ENCODE measurements around the gene EFHD2. TPM values are rescaled to one million over a fixed set of nuclear protein-coding genes. Genes with fewer than 3 reads are reported as not detected.

EFHD2 gene
- total RNA-seq, 1 experiment from 2014 or later = 192 TPM

- Histone ChIP-seq H3K4me2 (ENCODE audit: low read length) (no peak overlapping the region), H3K36me3 (ENCODE audit: low read depth, low read length) (peaks cover 18% of the 10 kb centered on the region; the same call in 1 of the 2 replicates), H3K9me3 (ENCODE audit: low read length) (no peaks in the 10 kb centered on the region), H3F3A (ENCODE audit: low read length, unreplicated experiment) (no peaks in the 10 kb centered on the region), H3K4me3 (ENCODE audit: low read length) (no peak overlapping the region), H3K9me2 (replicated peaks; ENCODE audit: low read length) (no peaks in the 10 kb centered on the region), H4K20me1 (ENCODE audit: low read length) (0 out of 2 replicates have a peak, but pooled peaks cover 4% of the 10 kb centered on the region), H3K27ac (ENCODE audit: low read length) (0 out of 2 replicates have a peak overlapping the region, but pooled peaks have one; percentile 9), H3K27me3 (ENCODE audit: low read length) (no peaks in the 10 kb centered on the region), H2AFZ (ENCODE audit: low read length) (no peak overlapping the region), H3K9ac (ENCODE audit: low read length) (no peak overlapping the region), H3K79me2 (ENCODE audit: low read length) (no peaks in the 10 kb centered on the region), H3K4me1 (ENCODE audit: insufficient read depth, low read length) (peaks cover 32% of the 10 kb centered on the region)
- CTCF ChIA-PET = interaction anchor here (1.1 kb wide), 1 partner anchor 107 kb away, joined by 12 read pairs; no protein-coding TSS in a partner anchor
- POLR2A ChIA-PET (ENCODE audit: unreplicated experiment) = no interaction called here
- peak; percentile 30 for ATAC-seq
- peak; percentile 59 for DNase-seq
- no TSS peak for BruUV-seq (replicated peaks)
- TF ChIP-seq CTCF (conservative IDR thresholded peaks at IDR 0.05; ENCODE audit: low read depth, low read length) = peak; percentile 95
- no peak for TF ChIP-seq EZH2phosphoT487 (IDR thresholded peaks at IDR 0.05; ENCODE audit: borderline replicate concordance, low read length)
- no peak for TF ChIP-seq EZH2 (IDR thresholded peaks at IDR 0.05; ENCODE audit: low read length, unreplicated experiment)
- intact Hi-C loops (cut with micrococcal nuclease) = loop anchor here (1.0 to 2.0 kb wide), 2 partner anchors 14 to 108 kb away; no protein-coding TSS in a partner anchor
Observed at GRCh38 chr1:15430787-15431570, 21.3 kb downstream of the EFHD2 start.

GRCh38 chr1:15431571-15431948, 21.9 kb downstream of the EFHD2 start:
- no peak for ATAC-seq
- H3K4me2 ChIP-seq (ENCODE audit: low read length) = no peak overlapping the region
- H3K27me3 ChIP-seq (ENCODE audit: low read length) = no peaks in the 10 kb centered on the region
- peaks cover 12% of the 10 kb centered on the region; the same call in 1 of the 2 replicates for H3K36me3 ChIP-seq (ENCODE audit: low read depth, low read length)
- POLR2A ChIA-PET (ENCODE audit: unreplicated experiment) = interaction anchor here (0.6 kb wide), 1 partner anchor 16 kb away, joined by 3 read pairs; no protein-coding TSS in a partner anchor
- H3F3A ChIP-seq (ENCODE audit: low read length, unreplicated experiment) = no peaks in the 10 kb centered on the region
- no peak overlapping the region for H2AFZ ChIP-seq (ENCODE audit: low read length)
- H3K4me3 ChIP-seq (ENCODE audit: low read length) = no peak overlapping the region
- TF ChIP-seq EZH2phosphoT487 (IDR thresholded peaks at IDR 0.05; ENCODE audit: borderline replicate concordance, low read length) (no peak), EZH2 (IDR thresholded peaks at IDR 0.05; ENCODE audit: low read length, unreplicated experiment) (no peak), CTCF (conservative IDR thresholded peaks at IDR 0.05; ENCODE audit: low read depth, low read length) (no peak)
- CTCF ChIA-PET = interaction anchor here (0.5 to 1.1 kb wide), 3 partner anchors 66 to 108 kb away, joined by 5 to 12 read pairs (median 7); no protein-coding TSS in a partner anchor
- intact Hi-C loops (cut with micrococcal nuclease) = loop anchor here (1.0 to 2.0 kb wide), 2 partner anchors 15 to 108 kb away; no protein-coding TSS in a partner anchor
- H3K9me3 ChIP-seq (ENCODE audit: low read length) = no peaks in the 10 kb centered on the region
- H3K4me1 ChIP-seq (ENCODE audit: insufficient read depth, low read length) = peaks cover 26% of the 10 kb centered on the region
- no peaks in the 10 kb centered on the region for H3K79me2 ChIP-seq (ENCODE audit: low read length)
- H4K20me1 ChIP-seq (ENCODE audit: low read length) = no peaks in the 10 kb centered on the region
- no peaks in the 10 kb centered on the region for H3K9me2 ChIP-seq (replicated peaks; ENCODE audit: low read length)
- no peak overlapping the region for H3K27ac ChIP-seq (ENCODE audit: low read length)
- no TSS peak for BruUV-seq (replicated peaks)
- no peak overlapping the region for H3K9ac ChIP-seq (ENCODE audit: low read length)
- DNase-seq = no peak
